H1 (cell line): ENCODE data around the gene PAX5.

Source experiments
- CTCF ChIP-seq, 3 experiments: IDR thresholded peaks; 1 replicate in 2 of 3; 2 replicates in 1 of 3; pipeline versions ENCODE4 v1.5.1 to v1.6.1; 2011; ENCODE audit warnings: low read length in 3 of 3, mild to moderate bottlenecking in 3 of 3, inconsistent platforms in 2 of 3, low read depth in 1 of 3, moderate library complexity in 1 of 3; ENCODE audit not compliant: insufficient read depth in 1 of 3; ENCODE audit errors: control extremely low read depth in 1 of 3
- POLR2A ChIP-seq, 2 experiments: IDR thresholded peaks; 1 replicate in 1 of 2; 2 replicates in 1 of 2; pipeline ENCODE4 v1.6.1; 2011; ENCODE audit warnings: low read depth in 2 of 2, low read length in 2 of 2, mild to moderate bottlenecking in 2 of 2; ENCODE audit errors: control extremely low read depth in 1 of 2

GRCh38 chr9:36816371-36816770, 217.7 kb downstream of the PAX5 start:
- no peak for TF ChIP-seq CTCF (IDR thresholded peaks at IDR 0.05; ENCODE audit: control extremely low read depth in 1 of 3, insufficient read depth in 1 of 3, low read depth in 1 of 3, low read length in 3 of 3)
- no peak for TF ChIP-seq POLR2A (IDR thresholded peaks at IDR 0.05; ENCODE audit: control extremely low read depth in 1 of 2, low read depth in 2 of 2, low read length in 2 of 2)
